HEK293 (cell line): ENCODE results near the gene CPT1C.

Source experiments
- CTCF ChIA-PET: fragments of 350-600 bp; formaldehyde crosslinking; extraction: SDS; loops from one replicate; lab custom pipeline; 2021; ENCODE audit warnings: antibody characterized with exemption; lab: Yijun Ruan, JAX
- POLR2A ChIA-PET: fragments of 300-600 bp; formaldehyde crosslinking; extraction: SDS; loops from one replicate; lab custom pipeline; 2020; ENCODE audit warnings: antibody characterized with exemption, inconsistent platforms; lab: Yijun Ruan, JAX
- H3K27ac ChIP-seq: fragments of 200-500 bp; sonication (Bioruptor generic); 2 replicates; pipeline ENCODE4 v1.5.1; 2014; ENCODE audit warnings: low read depth, low read length, control low read depth, inconsistent platforms; ENCODE audit errors: extremely low read depth
- H3K36me3 ChIP-seq, 2 experiments: fragments of 200-500 bp in 1 of 2; sonication (Bioruptor generic) in 1 of 2; 1 replicate in 1 of 2; 2 replicates in 1 of 2; pipeline ENCODE4 v1.5.1; 2014 to 2017; ENCODE audit warnings: inconsistent platforms in 2 of 2, low read length in 2 of 2; ENCODE audit not compliant: control insufficient read depth in 2 of 2, insufficient read depth in 1 of 2
- H3K4me1 ChIP-seq: fragments of 200-500 bp; sonication (Bioruptor generic); 2 replicates; pipeline ENCODE4 v1.5.1; 2014; ENCODE audit warnings: mild to moderate bottlenecking, low read length, inconsistent platforms; ENCODE audit not compliant: control insufficient read depth, insufficient read depth
- H3K4me3 ChIP-seq: 2 replicates; pipeline ENCODE4 v1.5.1; 2011; ENCODE audit warnings: low read depth, mild to moderate bottlenecking, control low read depth, low read length, moderate library complexity
- H3K9me3 ChIP-seq: fragments of 200-500 bp; sonication (Bioruptor generic); 2 replicates; pipeline ENCODE4 v1.5.1; 2014; ENCODE audit warnings: low read depth, low read length, inconsistent platforms; ENCODE audit not compliant: control insufficient read depth, insufficient read depth
- FEZF1 ChIP-seq: fragments of 450-650 bp; formaldehyde crosslinking; IDR thresholded peaks from 2 replicates; pipeline ENCODE4 v1.5.1; 2016; ENCODE audit warnings: missing biosample characterization, missing genetic modification characterization
- KLF10 ChIP-seq: fragments of 450-650 bp; IDR thresholded peaks from 2 replicates; pipeline ENCODE4 v1.5.1; 2018; ENCODE audit warnings: missing biosample characterization, mild to moderate bottlenecking, missing genetic modification characterization
- KLF8 ChIP-seq: fragments of 450-650 bp; formaldehyde crosslinking; IDR thresholded peaks from 2 replicates; pipeline ENCODE4 v1.5.1; 2016; ENCODE audit warnings: missing biosample characterization, missing genetic modification characterization
- SP7 ChIP-seq: fragments of 450-650 bp; formaldehyde crosslinking; IDR thresholded peaks from 2 replicates; pipeline ENCODE4 v1.5.1; 2016; ENCODE audit warnings: missing biosample characterization, missing genetic modification characterization
- ZFP3 ChIP-seq: fragments of 450-650 bp; formaldehyde crosslinking; IDR thresholded peaks from 2 replicates; pipeline ENCODE4 v1.5.1; 2016; ENCODE audit warnings: low read depth, missing biosample characterization, missing genetic modification characterization
- ZFP37 ChIP-seq: fragments of 450-650 bp; formaldehyde crosslinking; IDR thresholded peaks from 2 replicates; pipeline ENCODE4 v1.5.1; 2016; ENCODE audit warnings: missing biosample characterization, missing genetic modification characterization
- ZNF114 ChIP-seq: fragments of 450-650 bp; formaldehyde crosslinking; IDR thresholded peaks from 2 replicates; pipeline ENCODE4 v1.5.0; 2017; ENCODE audit warnings: missing biosample characterization, missing genetic modification characterization
- ZNF133 ChIP-seq: fragments of 450-650 bp; formaldehyde crosslinking; IDR thresholded peaks from 2 replicates; pipeline ENCODE4 v1.5.1; 2016; ENCODE audit warnings: missing biosample characterization, missing genetic modification characterization
- ZNF146 ChIP-seq: fragments of 450-650 bp; formaldehyde crosslinking; IDR thresholded peaks from 2 replicates; pipeline ENCODE4 v1.5.1; 2016; ENCODE audit warnings: missing biosample characterization, missing genetic modification characterization
- ZNF157 ChIP-seq: fragments of 450-650 bp; formaldehyde crosslinking; IDR thresholded peaks from 2 replicates; pipeline ENCODE4 v1.5.1; 2016; ENCODE audit warnings: missing biosample characterization, missing genetic modification characterization
- ZNF223 ChIP-seq: fragments of 450-650 bp; formaldehyde crosslinking; IDR thresholded peaks from 2 replicates; pipeline ENCODE4 v1.5.1; 2016; ENCODE audit warnings: missing biosample characterization, missing genetic modification characterization
- ZNF514 ChIP-seq: fragments of 450-650 bp; formaldehyde crosslinking; IDR thresholded peaks from 2 replicates; pipeline ENCODE4 v1.5.1; 2016; ENCODE audit warnings: missing biosample characterization, missing genetic modification characterization
- ZNF571 ChIP-seq: fragments of 450-650 bp; formaldehyde crosslinking; IDR thresholded peaks from 2 replicates; pipeline ENCODE4 v1.5.0; 2017; ENCODE audit warnings: missing biosample characterization, missing genetic modification characterization
- ZNF701 ChIP-seq: fragments of 450-650 bp; formaldehyde crosslinking; IDR thresholded peaks from 2 replicates; pipeline ENCODE4 v1.5.1; 2016; ENCODE audit warnings: missing biosample characterization, missing genetic modification characterization
- ZNF837 ChIP-seq: fragments of 450-650 bp; formaldehyde crosslinking; IDR thresholded peaks from 2 replicates; pipeline ENCODE4 v1.5.1; 2016; ENCODE audit warnings: missing biosample characterization, missing genetic modification characterization
- ZXDB ChIP-seq: fragments of 450-650 bp; formaldehyde crosslinking; IDR thresholded peaks from 2 replicates; pipeline ENCODE4 v1.5.1; 2016; ENCODE audit warnings: missing biosample characterization, missing genetic modification characterization
- TF ChIP-seq, protein P1 (sequence below): fragments of 450-650 bp; formaldehyde crosslinking; IDR thresholded peaks from 2 replicates; pipeline ENCODE4 v1.5.1; 2016; ENCODE audit warnings: missing biosample characterization, missing genetic modification characterization
- TF ChIP-seq, protein P2 (sequence below): fragments of 450-650 bp; formaldehyde crosslinking; IDR thresholded peaks from 2 replicates; pipeline ENCODE4 v1.5.1; 2016; ENCODE audit warnings: missing biosample characterization, missing genetic modification characterization, borderline replicate concordance
- TF ChIP-seq, protein P3 (sequence below): fragments of 450-650 bp; formaldehyde crosslinking; IDR thresholded peaks from 2 replicates; pipeline ENCODE4 v1.5.1; 2017; ENCODE audit warnings: missing biosample characterization, missing genetic modification characterization

The CPT1C gene

DNA sequence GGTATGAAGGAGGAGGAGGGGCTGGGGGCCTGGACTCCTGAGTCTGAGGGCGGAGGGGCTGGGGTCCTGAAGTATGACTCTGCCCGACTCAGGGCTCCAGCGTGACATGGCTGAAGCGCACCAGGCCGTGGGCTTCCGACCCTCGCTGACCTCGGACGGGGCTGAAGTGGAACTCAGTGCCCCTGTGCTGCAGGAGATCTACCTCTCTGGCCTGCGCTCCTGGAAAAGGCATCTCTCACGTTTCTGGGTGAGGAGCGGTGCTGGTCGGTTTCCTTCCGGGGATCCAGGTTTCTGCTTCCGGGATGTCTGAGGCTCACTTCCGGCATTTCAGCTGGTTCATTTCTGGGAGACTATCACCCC, 1.2 kb downstream of the CPT1C start:
- peaks cover 8% of the 10 kb centered on the region for H3K4me1 ChIP-seq
- peaks cover 0 to 19% of the 10 kb centered on the region in 2 experiments; a peak in 2 of 3 replicates for H3K36me3 ChIP-seq
- CTCF ChIA-PET = interaction anchor here (1.1 to 1.7 kb wide), 2 partner anchors 8 to 20 kb away, joined by 5 read pairs; no protein-coding TSS in a partner anchor
- POLR2A ChIA-PET = no interaction called here
- no peaks in the 10 kb centered on the region for H3K9me3 ChIP-seq
- H3K4me3 ChIP-seq = no peak overlapping the region
- no peak overlapping the region for H3K27ac ChIP-seq
- TF ChIP-seq ZFP3 (tag by site-specific recombination) (no peak), ZNF571 (tag by site-specific recombination) (no peak), ZNF133 (tag by site-specific recombination) (no peak), ZNF157 (tag by site-specific recombination) (no peak), ZNF837 (tag by site-specific recombination) (no peak), KLF8 (tag by site-specific recombination) (no peak), FEZF1 (no peak), ZNF223 (tag by site-specific recombination) (no peak), ZNF514 (tag by site-specific recombination) (no peak), KLF10 (no peak), ZFP37 (tag by site-specific recombination) (no peak), ZNF114 (no peak), ZNF146 (no peak), ZXDB (tag by site-specific recombination) (no peak), ZNF701 (no peak), SP7 (no peak)
- TF ChIP-seq, protein P1, sequence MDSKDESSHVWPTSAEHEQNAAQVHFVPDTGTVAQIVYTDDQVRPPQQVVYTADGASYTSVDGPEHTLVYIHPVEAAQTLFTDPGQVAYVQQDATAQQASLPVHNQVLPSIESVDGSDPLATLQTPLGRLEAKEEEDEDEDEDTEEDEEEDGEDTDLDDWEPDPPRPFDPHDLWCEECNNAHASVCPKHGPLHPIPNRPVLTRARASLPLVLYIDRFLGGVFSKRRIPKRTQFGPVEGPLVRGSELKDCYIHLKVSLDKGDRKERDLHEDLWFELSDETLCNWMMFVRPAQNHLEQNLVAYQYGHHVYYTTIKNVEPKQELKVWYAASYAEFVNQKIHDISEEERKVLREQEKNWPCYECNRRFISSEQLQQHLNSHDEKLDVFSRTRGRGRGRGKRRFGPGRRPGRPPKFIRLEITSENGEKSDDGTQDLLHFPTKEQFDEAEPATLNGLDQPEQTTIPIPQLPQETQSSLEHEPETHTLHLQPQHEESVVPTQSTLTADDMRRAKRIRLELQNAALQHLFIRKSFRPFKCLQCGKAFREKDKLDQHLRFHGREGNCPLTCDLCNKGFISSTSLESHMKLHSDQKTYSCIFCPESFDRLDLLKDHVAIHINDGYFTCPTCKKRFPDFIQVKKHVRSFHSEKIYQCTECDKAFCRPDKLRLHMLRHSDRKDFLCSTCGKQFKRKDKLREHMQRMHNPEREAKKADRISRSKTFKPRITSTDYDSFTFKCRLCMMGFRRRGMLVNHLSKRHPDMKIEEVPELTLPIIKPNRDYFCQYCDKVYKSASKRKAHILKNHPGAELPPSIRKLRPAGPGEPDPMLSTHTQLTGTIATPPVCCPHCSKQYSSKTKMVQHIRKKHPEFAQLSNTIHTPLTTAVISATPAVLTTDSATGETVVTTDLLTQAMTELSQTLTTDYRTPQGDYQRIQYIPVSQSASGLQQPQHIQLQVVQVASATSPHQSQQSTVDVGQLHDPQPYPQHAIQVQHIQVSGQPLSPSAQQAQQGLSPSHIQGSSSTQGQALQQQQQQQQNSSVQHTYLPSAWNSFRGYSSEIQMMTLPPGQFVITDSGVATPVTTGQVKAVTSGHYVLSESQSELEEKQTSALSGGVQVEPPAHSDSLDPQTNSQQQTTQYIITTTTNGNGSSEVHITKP (tag by site-specific recombination) = no peak
- TF ChIP-seq, protein P2, sequence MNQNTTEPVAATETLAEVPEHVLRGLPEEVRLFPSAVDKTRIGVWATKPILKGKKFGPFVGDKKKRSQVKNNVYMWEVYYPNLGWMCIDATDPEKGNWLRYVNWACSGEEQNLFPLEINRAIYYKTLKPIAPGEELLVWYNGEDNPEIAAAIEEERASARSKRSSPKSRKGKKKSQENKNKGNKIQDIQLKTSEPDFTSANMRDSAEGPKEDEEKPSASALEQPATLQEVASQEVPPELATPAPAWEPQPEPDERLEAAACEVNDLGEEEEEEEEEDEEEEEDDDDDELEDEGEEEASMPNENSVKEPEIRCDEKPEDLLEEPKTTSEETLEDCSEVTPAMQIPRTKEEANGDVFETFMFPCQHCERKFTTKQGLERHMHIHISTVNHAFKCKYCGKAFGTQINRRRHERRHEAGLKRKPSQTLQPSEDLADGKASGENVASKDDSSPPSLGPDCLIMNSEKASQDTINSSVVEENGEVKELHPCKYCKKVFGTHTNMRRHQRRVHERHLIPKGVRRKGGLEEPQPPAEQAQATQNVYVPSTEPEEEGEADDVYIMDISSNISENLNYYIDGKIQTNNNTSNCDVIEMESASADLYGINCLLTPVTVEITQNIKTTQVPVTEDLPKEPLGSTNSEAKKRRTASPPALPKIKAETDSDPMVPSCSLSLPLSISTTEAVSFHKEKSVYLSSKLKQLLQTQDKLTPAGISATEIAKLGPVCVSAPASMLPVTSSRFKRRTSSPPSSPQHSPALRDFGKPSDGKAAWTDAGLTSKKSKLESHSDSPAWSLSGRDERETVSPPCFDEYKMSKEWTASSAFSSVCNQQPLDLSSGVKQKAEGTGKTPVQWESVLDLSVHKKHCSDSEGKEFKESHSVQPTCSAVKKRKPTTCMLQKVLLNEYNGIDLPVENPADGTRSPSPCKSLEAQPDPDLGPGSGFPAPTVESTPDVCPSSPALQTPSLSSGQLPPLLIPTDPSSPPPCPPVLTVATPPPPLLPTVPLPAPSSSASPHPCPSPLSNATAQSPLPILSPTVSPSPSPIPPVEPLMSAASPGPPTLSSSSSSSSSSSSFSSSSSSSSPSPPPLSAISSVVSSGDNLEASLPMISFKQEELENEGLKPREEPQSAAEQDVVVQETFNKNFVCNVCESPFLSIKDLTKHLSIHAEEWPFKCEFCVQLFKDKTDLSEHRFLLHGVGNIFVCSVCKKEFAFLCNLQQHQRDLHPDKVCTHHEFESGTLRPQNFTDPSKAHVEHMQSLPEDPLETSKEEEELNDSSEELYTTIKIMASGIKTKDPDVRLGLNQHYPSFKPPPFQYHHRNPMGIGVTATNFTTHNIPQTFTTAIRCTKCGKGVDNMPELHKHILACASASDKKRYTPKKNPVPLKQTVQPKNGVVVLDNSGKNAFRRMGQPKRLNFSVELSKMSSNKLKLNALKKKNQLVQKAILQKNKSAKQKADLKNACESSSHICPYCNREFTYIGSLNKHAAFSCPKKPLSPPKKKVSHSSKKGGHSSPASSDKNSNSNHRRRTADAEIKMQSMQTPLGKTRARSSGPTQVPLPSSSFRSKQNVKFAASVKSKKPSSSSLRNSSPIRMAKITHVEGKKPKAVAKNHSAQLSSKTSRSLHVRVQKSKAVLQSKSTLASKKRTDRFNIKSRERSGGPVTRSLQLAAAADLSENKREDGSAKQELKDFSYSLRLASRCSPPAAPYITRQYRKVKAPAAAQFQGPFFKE (tag by site-specific recombination) = no peak
- TF ChIP-seq, protein P3, sequence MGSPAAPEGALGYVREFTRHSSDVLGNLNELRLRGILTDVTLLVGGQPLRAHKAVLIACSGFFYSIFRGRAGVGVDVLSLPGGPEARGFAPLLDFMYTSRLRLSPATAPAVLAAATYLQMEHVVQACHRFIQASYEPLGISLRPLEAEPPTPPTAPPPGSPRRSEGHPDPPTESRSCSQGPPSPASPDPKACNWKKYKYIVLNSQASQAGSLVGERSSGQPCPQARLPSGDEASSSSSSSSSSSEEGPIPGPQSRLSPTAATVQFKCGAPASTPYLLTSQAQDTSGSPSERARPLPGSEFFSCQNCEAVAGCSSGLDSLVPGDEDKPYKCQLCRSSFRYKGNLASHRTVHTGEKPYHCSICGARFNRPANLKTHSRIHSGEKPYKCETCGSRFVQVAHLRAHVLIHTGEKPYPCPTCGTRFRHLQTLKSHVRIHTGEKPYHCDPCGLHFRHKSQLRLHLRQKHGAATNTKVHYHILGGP (tag by site-specific recombination) = no peak
